T-helper 1 cell treated with Interleukin-12 subunit alpha and Interleukin-12 subunit beta and Interleukin-4 antibody, amounts not matched to agents 30 μg/mL and 1 μg/mL, for 36 hours (primary cell): ENCODE measurements around the gene ZNF182.
"Not testable (repeated sequence)": the region's sequence is repeated elsewhere in the genome, so short reads cannot be mapped to it uniquely, and the experiment has no call there.

ENCODE experiments used
- H3K27ac Mint-ChIP-seq: one replicate; pipeline ENCODE4 v1.8.0; 2021; ENCODE audit warnings: mild to moderate bottlenecking, mixed read lengths
- H3K27me3 Mint-ChIP-seq: one replicate; pipeline ENCODE4 v1.8.0; 2021; ENCODE audit warnings: low read depth, mixed read lengths
- H3K36me3 Mint-ChIP-seq: one replicate; pipeline ENCODE4 v1.8.0; 2021; ENCODE audit warnings: low read depth, mixed read lengths
- H3K4me1 Mint-ChIP-seq: one replicate; pipeline ENCODE4 v1.8.0; 2021; ENCODE audit warnings: low read depth, mixed read lengths
- H3K4me3 Mint-ChIP-seq: one replicate; pipeline ENCODE4 v1.8.0; 2021; ENCODE audit warnings: mild to moderate bottlenecking, moderate library complexity, mixed read lengths
- H3K9me3 Mint-ChIP-seq: one replicate; pipeline ENCODE4 v1.8.0; 2021; ENCODE audit warnings: mixed read lengths

Gene ZNF182

GRCh38 chrX:47961830-47962229 lies 42.0 kb downstream of the ZNF182 start:
- H3K9me3 Mint-ChIP-seq, H3K36me3 Mint-ChIP-seq, H3K4me3 Mint-ChIP-seq, H3K4me1 Mint-ChIP-seq, H3K27ac Mint-ChIP-seq, H3K27me3 Mint-ChIP-seq: not testable (repeated sequence)

- H3K4me3 Mint-ChIP-seq: no peak overlapping the region
- H3K36me3 Mint-ChIP-seq: no peaks in the 10 kb centered on the region
- no peak overlapping the region for H3K27ac Mint-ChIP-seq
- no peaks in the 10 kb centered on the region for H3K27me3 Mint-ChIP-seq
- H3K9me3 Mint-ChIP-seq: peaks cover 8% of the 10 kb centered on the region
- no peaks in the 10 kb centered on the region for H3K4me1 Mint-ChIP-seq
Measured at GRCh38 chrX:47960406-47960805, 43.4 kb downstream of the ZNF182 start.

- H3K4me1 Mint-ChIP-seq: no peaks in the 10 kb centered on the region
- no peaks in the 10 kb centered on the region for H3K9me3 Mint-ChIP-seq
- H3K27me3 Mint-ChIP-seq: no peaks in the 10 kb centered on the region
- H3K4me3 Mint-ChIP-seq: no peak overlapping the region
- H3K27ac Mint-ChIP-seq: no peak overlapping the region
- no peaks in the 10 kb centered on the region for H3K36me3 Mint-ChIP-seq
Measured at GRCh38 chrX:47958761-47959342, 44.9 kb downstream of the ZNF182 start.

- H3K4me1 Mint-ChIP-seq, H3K36me3 Mint-ChIP-seq, H3K9me3 Mint-ChIP-seq, H3K27me3 Mint-ChIP-seq, H3K4me3 Mint-ChIP-seq, H3K27ac Mint-ChIP-seq: not testable (repeated sequence)
Measured at GRCh38 chrX:47958206-47958605, 45.6 kb downstream of the ZNF182 start.

- H3K4me3 Mint-ChIP-seq: no peak overlapping the region
- no peaks in the 10 kb centered on the region for H3K36me3 Mint-ChIP-seq
- peaks cover 11% of the 10 kb centered on the region for H3K9me3 Mint-ChIP-seq
- no peaks in the 10 kb centered on the region for H3K4me1 Mint-ChIP-seq
- H3K27me3 Mint-ChIP-seq: no peaks in the 10 kb centered on the region
- H3K27ac Mint-ChIP-seq: no peak overlapping the region
Measured at GRCh38 chrX:47956016-47956415, 47.8 kb downstream of the ZNF182 start.

- not testable (repeated sequence) for H3K36me3 Mint-ChIP-seq, H3K4me1 Mint-ChIP-seq, H3K27ac Mint-ChIP-seq
Measured at GRCh38 chrX:47955295-47955694, 48.5 kb downstream of the ZNF182 start.

GRCh38 chrX:47941423-47941822 lies 62.4 kb downstream of the ZNF182 start:
- no peak overlapping the region for H3K27ac Mint-ChIP-seq
- no peak overlapping the region for H3K4me3 Mint-ChIP-seq
- H3K27me3 Mint-ChIP-seq: no peaks in the 10 kb centered on the region
- peaks cover 15% of the 10 kb centered on the region for H3K9me3 Mint-ChIP-seq
- H3K36me3 Mint-ChIP-seq: no peaks in the 10 kb centered on the region
- peaks cover 5% of the 10 kb centered on the region for H3K4me1 Mint-ChIP-seq

More at GRCh38 chrX:47955295-47955694, 48.5 kb downstream of the ZNF182 start:
- H3K4me3 Mint-ChIP-seq, H3K27me3 Mint-ChIP-seq: not testable (repeated sequence)
- peaks cover 18% of the 10 kb centered on the region for H3K9me3 Mint-ChIP-seq

GRCh38 chrX:47940448-47940847 lies 63.3 kb downstream of the ZNF182 start:
- Mint-ChIP-seq H3K27me3 (no peaks in the 10 kb centered on the region), H3K36me3 (no peaks in the 10 kb centered on the region), H3K4me3 (no peak overlapping the region), H3K9me3 (peaks cover 12% of the 10 kb centered on the region), H3K27ac (no peak overlapping the region), H3K4me1 (peaks cover 8% of the 10 kb centered on the region)

- Mint-ChIP-seq H3K36me3 (no peaks in the 10 kb centered on the region), H3K4me1 (peaks cover 8% of the 10 kb centered on the region), H3K4me3 (peak overlapping the region; percentile 40), H3K27me3 (no peaks in the 10 kb centered on the region), H3K9me3 (peaks cover 4% of the 10 kb centered on the region), H3K27ac (no peak overlapping the region)
Measured at GRCh38 chrX:47936940-47937317, 66.9 kb downstream of the ZNF182 start.

- peaks cover 8% of the 10 kb centered on the region for H3K4me1 Mint-ChIP-seq
- H3K27ac Mint-ChIP-seq: peak overlapping the region; percentile 49
- peak overlapping the region; percentile 75 for H3K4me3 Mint-ChIP-seq
- no peaks in the 10 kb centered on the region for H3K36me3 Mint-ChIP-seq
- H3K9me3 Mint-ChIP-seq: peaks cover 4% of the 10 kb centered on the region
- H3K27me3 Mint-ChIP-seq: no peaks in the 10 kb centered on the region
Measured at GRCh38 chrX:47936224-47936939, 67.4 kb downstream of the ZNF182 start.

GRCh38 chrX:47933946-47934345 lies 69.8 kb downstream of the ZNF182 start:
- H3K27ac Mint-ChIP-seq: no peak overlapping the region
- H3K36me3 Mint-ChIP-seq: no peaks in the 10 kb centered on the region
- H3K4me1 Mint-ChIP-seq: peaks cover 8% of the 10 kb centered on the region
- no peak overlapping the region for H3K4me3 Mint-ChIP-seq
- no peaks in the 10 kb centered on the region for H3K27me3 Mint-ChIP-seq
- no peaks in the 10 kb centered on the region for H3K9me3 Mint-ChIP-seq

- H3K4me1 Mint-ChIP-seq, H3K9me3 Mint-ChIP-seq, H3K27ac Mint-ChIP-seq, H3K27me3 Mint-ChIP-seq, H3K36me3 Mint-ChIP-seq, H3K4me3 Mint-ChIP-seq: not testable (repeated sequence)
Measured at GRCh38 chrX:47931970-47932369, 71.8 kb downstream of the ZNF182 start.

- no peak overlapping the region for H3K27ac Mint-ChIP-seq
- H3K9me3 Mint-ChIP-seq: no peaks in the 10 kb centered on the region
- H3K36me3 Mint-ChIP-seq: no peaks in the 10 kb centered on the region
- H3K27me3 Mint-ChIP-seq: no peaks in the 10 kb centered on the region
- H3K4me1 Mint-ChIP-seq: no peaks in the 10 kb centered on the region
- H3K4me3 Mint-ChIP-seq: no peak overlapping the region
Measured at GRCh38 chrX:47927212-47927611, 76.6 kb downstream of the ZNF182 start.
